Transverse colon (tissue), 4 donors: ENCODE data around the gene ASPG.

Experiments
- EP300 ChIP-seq: sonication (generic); formaldehyde crosslinking; IDR thresholded peaks from one replicate; pipeline ENCODE4 v1.6.1; 2017; ENCODE audit warnings: antibody characterized with exemption, low read depth
- POLR2A ChIP-seq: fragments of 450-650 bp; IDR thresholded peaks from one replicate; pipeline ENCODE4 v1.6.1; 2016; ENCODE audit warnings: antibody characterized with exemption, mild to moderate bottlenecking, moderate library complexity
- POLR2AphosphoS5 ChIP-seq, 3 donors: sonication (generic); formaldehyde crosslinking; IDR thresholded peaks; one replicate each; pipeline ENCODE4 v1.6.1; 2016; ENCODE audit warnings: antibody characterized with exemption in 3 of 3
- TF ChIP-seq, protein P1 (sequence below), 5 experiments: fragments of 200-600 bp in 3 of 5; fragments of 450-650 bp in 2 of 5; sonication (generic) in 3 of 5; IDR thresholded peaks; 1 replicate in 2 of 5; 2 replicates in 3 of 5; pipeline ENCODE4 v1.5.1; 2016 to 2017; ENCODE audit warnings: antibody characterized with exemption in 5 of 5, inconsistent platforms in 3 of 5, mild to moderate bottlenecking in 2 of 5, moderate library complexity in 1 of 5

DNA sequence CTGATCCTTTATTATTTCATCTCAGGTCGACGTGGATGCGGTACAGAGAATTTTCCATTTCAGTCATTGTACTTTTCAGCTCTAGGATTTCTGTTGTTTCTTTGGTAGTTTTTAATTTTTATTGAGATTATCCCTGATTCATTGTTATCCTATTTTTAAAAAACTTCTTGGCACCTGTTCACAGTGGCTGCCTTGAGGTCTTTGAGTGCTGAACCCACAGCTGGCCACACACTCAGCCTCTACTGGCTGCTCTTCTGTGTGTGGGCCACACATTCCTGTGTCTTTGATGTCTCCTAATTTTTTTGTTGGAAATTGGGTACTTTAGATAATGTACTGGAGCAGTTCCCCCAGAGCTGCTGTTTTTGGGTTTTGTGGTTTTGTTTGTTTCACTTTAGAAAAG is 37.7 kb upstream of the ASPG start:
- no peak for TF ChIP-seq POLR2A
- TF ChIP-seq, protein P1, sequence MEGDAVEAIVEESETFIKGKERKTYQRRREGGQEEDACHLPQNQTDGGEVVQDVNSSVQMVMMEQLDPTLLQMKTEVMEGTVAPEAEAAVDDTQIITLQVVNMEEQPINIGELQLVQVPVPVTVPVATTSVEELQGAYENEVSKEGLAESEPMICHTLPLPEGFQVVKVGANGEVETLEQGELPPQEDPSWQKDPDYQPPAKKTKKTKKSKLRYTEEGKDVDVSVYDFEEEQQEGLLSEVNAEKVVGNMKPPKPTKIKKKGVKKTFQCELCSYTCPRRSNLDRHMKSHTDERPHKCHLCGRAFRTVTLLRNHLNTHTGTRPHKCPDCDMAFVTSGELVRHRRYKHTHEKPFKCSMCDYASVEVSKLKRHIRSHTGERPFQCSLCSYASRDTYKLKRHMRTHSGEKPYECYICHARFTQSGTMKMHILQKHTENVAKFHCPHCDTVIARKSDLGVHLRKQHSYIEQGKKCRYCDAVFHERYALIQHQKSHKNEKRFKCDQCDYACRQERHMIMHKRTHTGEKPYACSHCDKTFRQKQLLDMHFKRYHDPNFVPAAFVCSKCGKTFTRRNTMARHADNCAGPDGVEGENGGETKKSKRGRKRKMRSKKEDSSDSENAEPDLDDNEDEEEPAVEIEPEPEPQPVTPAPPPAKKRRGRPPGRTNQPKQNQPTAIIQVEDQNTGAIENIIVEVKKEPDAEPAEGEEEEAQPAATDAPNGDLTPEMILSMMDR (IDR thresholded peaks at IDR 0.05) = no peak
- TF ChIP-seq POLR2AphosphoS5 (IDR thresholded peaks at IDR 0.05) = no peak
- TF ChIP-seq EP300 = no peak
